ENCODE data around the gene SEC24B.
"Not testable (repeated sequence)": the region's sequence is repeated elsewhere in the genome, so short reads cannot be mapped to it uniquely, and the experiment has no call there.

Gene SEC24B

DNA sequence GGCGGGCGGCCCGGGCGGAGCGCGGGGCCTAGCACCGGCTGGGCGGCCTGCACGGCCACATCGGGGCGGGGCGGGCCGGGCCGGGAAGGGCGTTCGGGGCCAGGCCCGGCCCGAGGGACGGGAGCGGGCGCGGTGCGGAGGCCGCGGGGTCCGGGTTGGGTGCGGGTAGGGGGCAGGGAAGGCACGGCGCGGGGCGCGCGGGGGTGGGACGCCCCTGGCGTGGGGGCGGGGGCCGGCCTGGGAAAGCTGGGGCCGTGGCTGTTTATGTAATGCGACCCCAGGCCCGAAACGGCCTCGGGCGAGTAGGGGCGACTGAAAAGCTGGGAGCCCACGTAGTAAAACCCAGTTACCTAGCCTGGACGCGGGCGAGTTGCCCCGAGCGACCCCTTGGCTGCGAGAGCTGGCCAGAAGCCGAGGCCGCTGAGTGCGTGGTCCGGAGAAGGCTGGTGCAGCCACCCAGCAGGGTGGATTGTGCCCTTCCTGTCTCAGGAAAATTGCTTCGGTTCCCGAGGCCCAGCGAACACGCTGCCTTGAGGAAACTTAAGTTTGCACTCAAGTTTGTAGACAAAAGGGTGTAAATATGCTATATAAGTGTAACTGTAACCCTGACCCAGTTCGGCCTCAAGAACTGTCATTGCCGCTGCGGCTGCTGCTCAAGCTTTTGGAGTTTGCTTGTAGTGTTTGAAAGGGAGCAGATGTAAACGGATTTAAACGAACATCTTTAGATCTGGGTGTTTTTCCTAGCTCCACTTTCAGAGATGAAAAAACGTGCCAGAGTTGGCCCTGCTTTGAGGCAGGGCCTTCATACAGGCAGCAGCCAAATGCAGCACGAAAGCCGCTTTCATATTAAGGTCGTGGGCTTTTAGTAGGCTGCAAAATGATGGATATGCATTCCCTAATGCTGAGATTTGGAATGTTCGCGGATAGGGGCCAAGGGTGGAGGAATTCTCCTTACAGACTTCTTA is 674 bp downstream of the SEC24B start:
- DNase-seq: peak; percentile 7 to 48

DNA sequence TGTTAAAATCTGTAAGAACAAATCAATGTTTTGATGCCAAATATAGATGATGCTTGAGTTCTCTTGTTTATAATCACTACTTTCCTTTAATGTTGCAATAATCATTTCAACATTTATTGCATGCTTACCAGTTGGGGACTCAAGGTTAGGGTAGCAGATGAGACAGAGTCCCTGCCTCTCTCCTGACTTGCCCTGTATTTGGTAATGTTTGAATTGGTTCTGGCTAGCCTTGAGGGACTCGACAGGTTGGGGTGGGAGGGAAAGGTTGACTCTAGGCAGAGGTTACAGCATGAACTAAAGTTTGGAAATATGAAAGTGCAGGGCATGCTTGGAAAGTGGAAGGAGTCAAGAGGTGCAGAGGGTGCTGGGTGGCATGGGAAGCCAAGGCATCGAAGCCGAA is 2.0 kb downstream of the SEC24B start:
- DNase-seq: peak in 1 of 2 donors; percentile 6

DNA sequence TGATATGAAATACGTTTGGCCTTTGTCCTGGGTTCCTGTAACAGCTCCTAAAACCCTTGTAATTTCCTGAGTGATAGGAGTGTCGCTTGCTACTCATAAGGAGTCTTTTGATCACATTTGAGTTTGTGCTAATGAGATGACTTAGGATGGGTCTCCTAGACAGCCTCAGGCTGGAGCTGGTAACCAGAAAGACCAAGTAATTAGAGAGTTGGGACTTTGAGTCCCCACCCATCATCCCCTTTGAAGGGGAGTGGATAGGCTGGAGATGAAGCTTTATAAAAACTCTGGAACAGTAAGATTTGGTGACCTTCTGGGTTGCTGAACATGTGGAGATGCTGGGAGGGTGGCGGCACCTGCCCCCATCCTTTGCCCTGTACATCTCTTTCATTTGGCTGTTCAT is 2.9 kb downstream of the SEC24B start:
- no peak for DNase-seq

- DNase-seq: no peak
Measured at GRCh38 chr4:109440948-109441347, 7.3 kb downstream of the SEC24B start.

GRCh38 chr4:109441862-109442458 is 8.3 kb downstream of the SEC24B start:
- no peak for DNase-seq

DNA sequence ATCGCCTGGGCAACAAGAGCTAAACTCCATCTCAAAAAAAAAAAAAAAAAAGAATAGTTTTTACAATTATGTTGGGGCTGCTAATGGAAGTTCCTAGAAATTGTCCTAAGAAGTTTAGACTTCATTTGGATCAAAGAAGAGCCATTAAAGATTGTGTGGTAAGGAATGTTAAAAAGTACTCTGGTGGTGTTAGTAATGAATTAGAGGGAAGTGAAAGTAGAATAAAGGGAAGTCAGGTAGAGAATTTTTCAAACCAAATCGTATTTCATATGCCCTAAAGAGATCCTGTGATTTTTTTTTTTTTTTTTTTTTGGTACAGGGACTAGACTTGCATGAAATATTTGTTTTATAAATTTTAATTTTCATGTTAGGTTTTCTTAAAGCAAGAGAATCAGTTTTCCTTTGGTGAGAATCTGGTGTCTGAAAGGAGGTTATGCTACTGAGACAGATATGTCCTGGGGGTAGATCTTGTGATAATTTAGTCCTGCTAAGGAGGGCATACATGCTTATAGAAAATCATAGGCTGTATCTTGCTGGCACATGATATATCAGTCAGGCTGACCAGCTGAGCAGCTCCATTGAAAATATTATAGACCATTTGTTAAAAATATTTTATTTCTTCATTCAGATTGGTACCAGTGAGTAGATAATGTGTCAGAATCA is 10.7 kb downstream of the SEC24B start:
- DNase-seq: peak in 1 of 2 donors; percentile 60

- no peak for DNase-seq
Measured at GRCh38 chr4:109447278-109447677, 13.7 kb downstream of the SEC24B start.

DNA sequence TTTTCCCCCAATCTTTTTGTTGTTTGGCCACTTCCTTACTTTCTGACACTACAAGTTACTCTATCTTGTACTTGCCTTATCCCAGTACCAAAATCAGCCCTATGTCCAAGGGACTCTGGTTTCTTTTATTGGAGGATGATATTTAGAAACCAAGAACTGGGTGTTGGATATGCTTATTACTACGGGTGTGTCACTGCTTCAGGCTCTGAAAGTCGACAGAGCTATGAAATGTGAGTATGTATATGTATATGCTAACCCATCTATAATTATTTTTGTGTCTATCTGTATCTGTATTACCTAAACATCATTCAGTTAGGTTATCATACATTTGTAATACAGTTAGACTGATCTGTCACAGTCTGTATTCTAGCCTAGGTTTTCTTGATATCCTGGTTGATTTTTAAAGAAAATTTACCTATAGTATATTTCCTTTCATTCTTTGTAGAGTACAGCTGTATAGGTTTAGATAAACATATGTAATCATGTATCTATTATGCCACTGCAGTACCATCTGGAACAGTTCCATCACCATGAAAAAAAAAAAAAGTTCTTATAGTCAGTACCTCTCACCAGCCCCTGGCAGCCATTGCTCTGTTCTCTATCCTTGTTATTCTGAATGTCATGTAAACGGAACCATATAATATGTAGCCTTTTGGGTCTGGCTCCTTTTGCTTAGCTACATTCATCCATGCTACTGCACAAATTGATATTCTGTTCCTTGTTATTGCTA is 18.1 kb downstream of the SEC24B start:
- DNase-seq: no peak

DNA sequence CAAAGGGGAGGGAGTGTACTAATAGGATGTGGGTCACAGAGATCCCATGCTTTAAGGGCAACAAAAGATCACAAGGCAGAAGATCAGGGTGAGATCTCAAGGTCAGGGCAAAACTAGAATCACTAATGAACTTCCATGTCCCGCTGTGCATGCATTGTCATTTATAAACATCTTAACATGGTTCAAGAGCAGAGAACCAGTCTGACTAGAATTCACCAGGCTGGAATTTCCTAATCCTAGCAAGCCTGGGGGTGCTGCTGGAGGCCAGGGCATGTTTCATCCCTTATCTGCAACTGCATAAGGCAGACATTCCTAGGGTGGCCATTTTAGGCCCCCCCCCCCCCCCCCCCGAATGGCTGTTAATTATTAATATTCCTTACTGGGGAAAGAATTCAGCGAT is 19.5 kb downstream of the SEC24B start:
- DNase-seq: not testable (repeated sequence)

DNA sequence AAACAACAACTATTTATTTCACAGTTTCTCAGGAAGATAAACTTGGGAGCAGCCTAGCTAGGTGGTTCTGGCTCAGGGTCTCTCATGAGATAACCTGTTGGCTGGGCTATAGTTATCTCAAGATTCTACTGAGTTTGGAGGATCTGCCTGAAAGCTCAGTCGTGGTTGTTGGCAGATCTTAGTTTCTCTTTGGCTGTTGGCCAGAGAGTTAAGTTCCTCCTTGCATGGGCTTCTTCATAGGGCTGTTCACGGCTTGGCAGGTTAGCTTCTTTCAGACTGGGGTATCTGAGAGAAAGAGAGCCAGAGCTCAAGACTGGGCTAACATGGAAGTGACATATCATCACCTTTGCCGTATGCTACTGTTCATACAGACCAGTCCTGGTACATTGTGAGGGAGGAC is 28.7 kb downstream of the SEC24B start:
- DNase-seq: no peak

DNA sequence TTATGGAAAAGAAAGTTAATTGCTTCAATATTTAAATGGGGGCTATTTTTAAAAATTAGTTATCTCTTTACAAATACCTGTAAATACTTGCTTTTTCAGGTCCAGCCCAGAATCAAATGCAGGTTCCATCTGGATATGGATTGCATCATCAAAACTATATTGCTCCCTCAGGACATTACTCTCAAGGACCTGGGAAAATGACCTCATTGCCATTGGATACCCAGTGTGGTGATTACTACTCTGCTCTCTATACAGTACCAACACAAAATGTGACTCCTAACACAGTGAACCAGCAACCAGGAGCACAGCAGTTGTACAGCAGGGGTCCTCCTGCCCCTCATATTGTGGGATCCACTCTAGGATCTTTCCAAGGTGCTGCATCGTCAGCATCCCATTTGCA is 29.2 kb downstream of the SEC24B start:
- DNase-seq: no peak

DNA sequence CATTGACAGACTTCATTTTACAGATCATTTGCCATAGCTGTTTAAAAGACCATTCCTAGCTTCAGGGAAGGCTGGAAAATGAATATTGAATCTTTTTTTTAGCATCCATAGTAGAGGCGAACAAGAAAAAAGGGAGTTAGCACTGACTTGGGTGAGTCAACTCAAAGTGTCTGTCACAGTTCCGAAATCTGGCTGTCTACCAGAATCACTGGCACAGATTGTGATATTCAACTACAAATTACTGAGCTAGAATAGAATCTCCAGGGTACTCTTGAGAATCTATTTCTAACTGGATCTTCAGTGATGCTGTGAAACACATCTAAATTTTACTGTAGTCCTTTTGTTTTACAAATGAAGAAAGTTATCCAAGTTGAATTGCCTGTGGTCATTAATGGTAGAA is 31.5 kb downstream of the SEC24B start:
- no peak for DNase-seq

DNA sequence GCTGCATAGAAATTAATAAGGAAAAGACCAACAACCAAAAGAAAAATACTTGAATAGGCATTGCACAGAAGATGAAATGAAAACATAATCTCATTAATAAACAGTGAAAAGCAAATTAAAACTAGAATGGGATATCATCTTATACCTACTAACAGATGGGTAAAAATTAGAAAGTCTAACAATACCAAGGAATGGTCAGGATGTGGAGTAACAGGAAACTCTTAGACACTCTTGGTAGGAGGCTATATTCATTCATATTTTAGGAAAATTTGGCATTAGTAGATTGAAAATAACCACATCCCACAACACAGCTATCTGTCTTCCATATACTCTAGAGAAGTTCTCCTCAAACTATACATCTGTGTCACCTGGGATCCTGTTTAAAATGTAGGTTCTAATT is 36.3 kb downstream of the SEC24B start:
- DNase-seq: no peak

GRCh38 chr4:109472343-109472761 is 38.7 kb downstream of the SEC24B start:
- no peak for DNase-seq

GRCh38 chr4:109473824-109474223 is 40.2 kb downstream of the SEC24B start:
- DNase-seq: no peak

DNA sequence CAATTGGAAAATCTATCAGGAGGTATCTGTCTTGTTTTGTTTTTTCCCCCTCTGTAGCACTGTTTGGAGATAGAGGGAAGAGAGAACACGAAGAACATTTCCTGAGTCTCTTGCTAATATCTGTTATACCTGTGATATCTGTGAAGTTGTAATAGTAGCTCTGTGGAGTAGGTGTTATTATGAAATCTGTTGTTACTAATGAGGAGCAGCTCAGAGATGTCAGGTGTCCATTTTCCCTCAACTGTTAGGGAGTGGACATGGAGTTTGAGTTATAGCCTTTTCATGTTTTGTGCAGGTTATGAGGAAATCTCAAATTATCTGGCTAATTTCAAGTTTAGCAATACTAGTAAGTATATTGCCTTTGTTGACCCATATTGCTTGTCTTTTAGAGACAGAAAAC is 52.4 kb downstream of the SEC24B start:
- DNase-seq: no peak

DNA sequence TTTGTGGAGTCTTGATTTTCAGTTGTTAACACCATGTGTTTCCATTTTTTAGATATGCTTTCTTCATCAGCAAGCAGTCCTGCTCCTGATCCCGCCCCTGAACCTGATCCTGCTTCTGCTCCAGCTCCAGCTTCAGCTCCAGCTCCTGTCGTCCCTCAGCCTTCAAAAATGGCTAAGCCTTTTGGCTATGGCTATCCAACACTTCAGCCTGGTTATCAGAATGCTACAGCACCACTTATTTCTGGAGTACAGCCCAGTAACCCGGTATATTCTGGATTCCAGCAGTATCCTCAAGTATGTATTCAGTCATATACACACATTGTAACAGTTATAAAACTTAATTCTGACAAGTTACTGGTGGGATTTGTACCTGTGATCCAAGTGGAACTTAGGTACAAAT is 60.9 kb downstream of the SEC24B start:
- DNase-seq: no peak

DNA sequence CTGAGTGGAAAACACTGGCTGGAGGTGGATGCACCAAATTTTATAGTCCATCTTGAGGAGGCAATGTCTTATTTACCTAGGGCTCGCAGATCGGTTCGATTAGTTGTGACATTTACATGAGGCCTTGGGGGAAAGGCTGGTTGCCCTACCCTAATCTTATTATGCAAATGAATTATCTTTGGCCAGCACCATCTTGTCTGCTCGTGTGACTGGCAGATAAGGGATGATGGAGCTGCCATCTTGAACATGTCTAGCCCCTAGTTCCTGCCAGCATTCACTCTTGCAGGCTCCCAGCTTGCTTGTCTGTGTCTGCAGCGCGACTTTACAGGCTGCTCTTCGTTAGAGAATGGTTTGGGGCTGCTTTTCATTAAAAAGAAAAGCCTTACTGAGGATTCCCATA is 61.9 kb downstream of the SEC24B start:
- DNase-seq: no peak

GRCh38 chr4:109496875-109497274 is 63.3 kb downstream of the SEC24B start:
- peak in 1 of 2 donors; percentile 3 for DNase-seq

- no peak for DNase-seq
Measured at GRCh38 chr4:109497511-109497910, 63.9 kb downstream of the SEC24B start.

GRCh38 chr4:109499513-109499912 is 65.9 kb downstream of the SEC24B start:
- no peak for DNase-seq

GRCh38 chr4:109506890-109507289 is 73.3 kb downstream of the SEC24B start:
- DNase-seq: no peak

DNA sequence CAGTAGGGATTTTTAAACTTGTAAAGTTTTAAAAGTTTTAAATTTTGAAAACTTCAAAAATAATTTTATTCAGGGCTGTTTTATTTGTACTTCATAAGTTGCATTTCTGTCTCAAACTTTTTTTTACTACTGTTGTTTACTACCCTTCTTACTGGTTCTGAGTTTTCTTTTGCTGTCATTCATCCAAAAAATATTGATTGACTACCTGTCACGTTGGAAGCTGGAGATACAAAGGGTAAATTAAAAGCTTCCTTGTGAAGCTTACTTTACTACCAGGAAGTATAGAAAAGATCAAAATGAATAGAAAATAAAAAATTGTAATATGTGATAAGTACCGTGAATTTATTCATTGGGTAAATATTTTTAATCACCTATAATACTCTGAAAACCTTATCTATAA is 77.1 kb downstream of the SEC24B start:
- DNase-seq: no peak
